Neural crest cell (in vitro differentiated cells): ENCODE data around the gene RHOC. TPM values are rescaled to one million over a fixed set of nuclear protein-coding genes. Genes with fewer than 3 reads are reported as not detected.

Source experiments
- DNase-seq: peaks from one replicate; pipeline ENCODE4 v3.0.0; 2021; ENCODE audit warnings: low read depth, mixed read lengths, low spot score
- H3K27ac Mint-ChIP-seq: one replicate; pipeline ENCODE4 v1.8.0; 2021; ENCODE audit warnings: mild to moderate bottlenecking, mixed read lengths; ENCODE audit not compliant: unreplicated experiment
- H3K27me3 Mint-ChIP-seq: 2 replicates; pipeline ENCODE4 v1.8.0; 2021; ENCODE audit warnings: low read depth, mild to moderate bottlenecking, mixed read lengths
- H3K36me3 Mint-ChIP-seq: 2 replicates; pipeline ENCODE4 v1.8.0; 2021; ENCODE audit warnings: low read depth, mild to moderate bottlenecking, mixed read lengths
- H3K4me1 Mint-ChIP-seq: 2 replicates; pipeline ENCODE4 v1.8.0; 2021; ENCODE audit warnings: mixed read lengths
- H3K4me3 Mint-ChIP-seq: one replicate; pipeline ENCODE4 v1.8.0; 2021; ENCODE audit warnings: mild to moderate bottlenecking, mixed read lengths
- H3K9me3 Mint-ChIP-seq: 2 replicates; pipeline ENCODE4 v1.8.0; 2021; ENCODE audit warnings: mixed read lengths
- total RNA-seq: library from RNA; stranded (reverse); gene quantifications from 2 replicates; pipeline ENCODE4 v1.2.1, GENCODE V29; 2021
- TF ChIP-seq, protein P1 (sequence below): fragments of 200-600 bp; sonication (generic); conservative IDR thresholded peaks from 2 replicates; pipeline ENCODE4 v1.5.0; 2021; ENCODE audit warnings: antibody characterized with exemption, mild to moderate bottlenecking

The RHOC gene
- total RNA-seq, 1 donor from 2014 or later: 125 TPM

GRCh38 chr1:112698366-112699310 lies 8.3 kb downstream of the RHOC start:
- Mint-ChIP-seq H3K4me3 (no peak overlapping the region), H3K36me3 (peaks cover 7% of the 10 kb centered on the region), H3K27ac (no peak overlapping the region), H3K27me3 (peaks cover 4% of the 10 kb centered on the region), H3K9me3 (no peaks in the 10 kb centered on the region), H3K4me1 (peaks cover 40% of the 10 kb centered on the region)
- no peak for DNase-seq
- TF ChIP-seq, protein P1, sequence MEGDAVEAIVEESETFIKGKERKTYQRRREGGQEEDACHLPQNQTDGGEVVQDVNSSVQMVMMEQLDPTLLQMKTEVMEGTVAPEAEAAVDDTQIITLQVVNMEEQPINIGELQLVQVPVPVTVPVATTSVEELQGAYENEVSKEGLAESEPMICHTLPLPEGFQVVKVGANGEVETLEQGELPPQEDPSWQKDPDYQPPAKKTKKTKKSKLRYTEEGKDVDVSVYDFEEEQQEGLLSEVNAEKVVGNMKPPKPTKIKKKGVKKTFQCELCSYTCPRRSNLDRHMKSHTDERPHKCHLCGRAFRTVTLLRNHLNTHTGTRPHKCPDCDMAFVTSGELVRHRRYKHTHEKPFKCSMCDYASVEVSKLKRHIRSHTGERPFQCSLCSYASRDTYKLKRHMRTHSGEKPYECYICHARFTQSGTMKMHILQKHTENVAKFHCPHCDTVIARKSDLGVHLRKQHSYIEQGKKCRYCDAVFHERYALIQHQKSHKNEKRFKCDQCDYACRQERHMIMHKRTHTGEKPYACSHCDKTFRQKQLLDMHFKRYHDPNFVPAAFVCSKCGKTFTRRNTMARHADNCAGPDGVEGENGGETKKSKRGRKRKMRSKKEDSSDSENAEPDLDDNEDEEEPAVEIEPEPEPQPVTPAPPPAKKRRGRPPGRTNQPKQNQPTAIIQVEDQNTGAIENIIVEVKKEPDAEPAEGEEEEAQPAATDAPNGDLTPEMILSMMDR: no peak

DNA sequence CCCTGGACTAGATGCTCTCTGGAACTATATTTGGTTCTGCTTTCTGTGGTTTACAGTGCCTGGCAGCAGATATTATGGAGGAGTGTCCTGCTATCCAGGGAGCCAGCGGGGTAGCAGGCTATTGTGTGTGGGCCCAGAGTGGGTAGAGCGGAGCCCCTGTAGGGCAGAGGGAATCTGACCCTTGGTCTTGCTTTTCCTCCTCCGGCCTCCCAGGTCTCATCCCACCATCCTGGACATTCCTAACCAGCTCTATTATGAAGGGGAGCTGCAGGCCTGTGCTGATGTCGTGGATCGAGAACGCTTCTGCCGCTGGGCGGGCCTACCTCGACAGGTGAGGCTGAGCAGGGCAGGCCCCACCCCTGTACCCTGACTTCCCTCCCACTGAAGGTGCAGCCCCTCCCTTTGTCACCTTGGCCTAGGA lies 9.1 kb downstream of the RHOC start:
- peaks cover 4% of the 10 kb centered on the region for H3K27me3 Mint-ChIP-seq
- H3K36me3 Mint-ChIP-seq: peaks cover 10% of the 10 kb centered on the region
- H3K27ac Mint-ChIP-seq: no peak overlapping the region
- DNase-seq: no peak
- no peaks in the 10 kb centered on the region for H3K9me3 Mint-ChIP-seq
- H3K4me3 Mint-ChIP-seq: no peak overlapping the region
- H3K4me1 Mint-ChIP-seq: peaks cover 34% of the 10 kb centered on the region
- TF ChIP-seq, protein P1: no peak

DNA sequence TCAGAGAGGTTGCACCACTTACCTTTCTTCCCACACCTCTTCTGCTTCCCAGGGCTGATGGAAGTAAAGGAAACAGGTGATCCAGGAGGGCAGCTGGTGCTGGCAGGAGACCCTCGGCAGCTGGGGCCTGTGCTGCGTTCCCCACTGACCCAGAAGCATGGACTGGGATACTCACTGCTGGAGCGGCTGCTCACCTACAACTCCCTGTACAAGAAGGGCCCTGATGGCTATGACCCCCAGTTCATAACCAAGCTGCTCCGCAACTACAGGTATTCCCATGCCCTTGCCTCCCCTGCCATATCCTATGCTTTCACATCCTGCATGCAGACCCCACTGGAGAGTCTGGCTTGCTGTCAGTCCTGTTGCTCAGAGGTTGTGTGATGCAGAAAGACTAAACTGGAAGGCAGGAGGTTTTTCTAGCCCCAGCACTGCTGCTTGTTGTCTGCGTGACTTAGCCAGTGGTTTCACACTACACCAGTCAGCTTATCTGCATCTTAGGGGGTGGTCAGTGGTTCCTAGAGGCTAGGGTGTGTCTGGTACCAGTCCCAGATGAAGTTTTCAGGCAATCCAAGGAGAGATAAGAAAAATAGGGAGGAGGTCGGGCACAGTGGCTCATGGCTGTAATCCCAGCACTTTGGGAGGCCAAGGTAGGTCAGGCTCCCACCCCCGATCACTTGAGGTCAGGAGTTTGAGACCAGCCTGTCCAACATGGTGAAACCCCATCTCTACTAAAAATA lies 10.2 kb downstream of the RHOC start:
- peaks cover 23% of the 10 kb centered on the region for H3K4me1 Mint-ChIP-seq
- peaks cover 11% of the 10 kb centered on the region for H3K36me3 Mint-ChIP-seq
- H3K27me3 Mint-ChIP-seq: peaks cover 4% of the 10 kb centered on the region
- TF ChIP-seq, protein P1: no peak
- no peak overlapping the region for H3K4me3 Mint-ChIP-seq
- DNase-seq: no peak
- H3K9me3 Mint-ChIP-seq: no peaks in the 10 kb centered on the region
- no peak overlapping the region for H3K27ac Mint-ChIP-seq

DNA sequence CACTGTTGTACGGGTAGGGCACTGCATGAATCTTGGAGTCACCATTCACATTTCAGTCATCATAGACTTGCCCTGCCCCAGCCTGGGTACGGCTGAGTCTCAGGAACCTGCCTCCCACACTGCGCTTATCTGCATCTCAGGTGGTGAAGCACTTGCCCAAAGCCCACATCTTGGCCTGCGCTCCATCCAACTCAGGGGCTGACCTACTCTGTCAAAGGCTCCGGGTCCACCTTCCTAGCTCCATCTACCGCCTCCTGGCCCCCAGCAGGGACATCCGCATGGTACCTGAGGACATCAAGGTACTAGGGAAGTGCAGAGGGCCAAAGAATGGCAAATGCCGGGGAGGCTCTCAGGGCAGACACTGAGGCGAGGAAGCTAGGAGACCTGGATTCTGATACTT lies 11.7 kb downstream of the RHOC start:
- Mint-ChIP-seq H3K36me3 (peaks cover 9% of the 10 kb centered on the region), H3K27me3 (no peaks in the 10 kb centered on the region), H3K27ac (no peak overlapping the region), H3K9me3 (no peaks in the 10 kb centered on the region), H3K4me1 (peaks cover 11% of the 10 kb centered on the region), H3K4me3 (no peak overlapping the region)
- no peak for DNase-seq
- TF ChIP-seq, protein P1: no peak

DNA sequence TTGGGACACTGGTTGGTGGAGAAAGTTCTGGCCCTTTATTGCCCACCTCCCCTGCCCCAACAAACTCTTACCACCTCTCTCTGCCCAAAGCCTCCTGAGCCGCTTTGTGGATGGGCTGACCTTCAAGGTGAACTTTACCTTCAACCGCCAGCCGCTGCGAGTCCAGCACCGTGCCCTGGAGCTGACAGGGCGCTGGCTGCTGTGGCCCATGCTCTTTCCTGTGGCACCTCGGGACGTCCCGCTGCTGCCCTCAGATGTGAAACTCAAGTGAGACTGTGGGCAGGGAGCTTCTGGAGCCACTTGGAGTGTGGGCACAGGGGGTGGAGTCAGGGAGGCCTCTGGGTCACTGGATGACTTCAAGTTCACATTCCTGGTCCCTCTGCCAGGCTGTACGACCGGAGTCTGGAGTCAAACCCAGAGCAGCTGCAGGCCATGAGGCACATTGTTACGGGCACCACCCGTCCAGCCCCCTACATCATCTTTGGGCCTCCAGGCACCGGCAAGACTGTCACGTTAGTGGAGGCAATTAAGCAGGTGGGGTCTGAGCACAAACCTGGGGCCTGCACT lies 12.5 kb downstream of the RHOC start:
- Mint-ChIP-seq H3K27ac (no peak overlapping the region), H3K4me1 (peaks cover 3% of the 10 kb centered on the region), H3K9me3 (no peaks in the 10 kb centered on the region), H3K36me3 (peaks cover 6% of the 10 kb centered on the region), H3K27me3 (no peaks in the 10 kb centered on the region), H3K4me3 (no peak overlapping the region)
- TF ChIP-seq, protein P1: no peak
- DNase-seq: no peak
